Activated CD4-positive, alpha-beta T cell treated with anti-CD3 and anti-CD28 coated beads, Interleukin-2, amount 50 U/mL, for 4 hours (primary cell): ENCODE data around the gene NACAD.

ENCODE experiments used
- DNase-seq, 2 experiments: peaks; one replicate each; pipeline ENCODE4 v3.0.0-alpha.2; 2020

NACAD gene

GRCh38 chr7:45087301-45088145 is 1.2 kb downstream of the NACAD start:
- no peak for DNase-seq

- no peak for DNase-seq
Observed at GRCh38 chr7:45086331-45087065, 2.3 kb downstream of the NACAD start.

DNA sequence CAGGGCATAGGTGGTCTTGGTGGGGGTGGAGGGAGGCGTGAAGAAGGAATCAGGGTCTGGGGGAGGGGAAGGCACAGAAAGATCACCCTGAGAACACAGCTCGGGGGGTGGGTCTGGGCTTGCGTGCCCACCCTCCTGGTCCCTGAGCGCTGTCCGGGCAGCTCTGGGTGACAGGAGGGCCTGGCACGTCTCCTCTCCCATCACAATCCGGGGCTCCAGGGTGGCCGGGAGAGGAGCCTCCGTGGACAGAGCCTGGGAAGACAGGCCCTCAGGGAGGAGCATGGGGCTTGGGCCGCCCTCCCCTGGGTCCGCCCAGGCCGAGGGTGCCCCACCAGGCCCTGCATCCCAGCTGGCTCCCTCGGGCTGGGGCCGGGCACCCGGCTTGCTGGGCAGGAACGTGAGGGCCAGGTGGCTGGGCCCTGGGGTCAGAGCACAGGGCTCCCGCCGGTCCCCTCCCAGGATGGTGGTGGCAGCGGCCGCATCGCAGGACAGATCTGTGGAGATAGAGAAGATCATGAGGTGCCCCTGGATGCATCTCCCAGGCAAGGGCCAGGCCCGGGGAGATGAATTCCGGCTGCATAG is 3.1 kb downstream of the NACAD start:
- no peak for DNase-seq

- no peak for DNase-seq
Observed at GRCh38 chr7:45084901-45085618, 3.7 kb downstream of the NACAD start.

DNA sequence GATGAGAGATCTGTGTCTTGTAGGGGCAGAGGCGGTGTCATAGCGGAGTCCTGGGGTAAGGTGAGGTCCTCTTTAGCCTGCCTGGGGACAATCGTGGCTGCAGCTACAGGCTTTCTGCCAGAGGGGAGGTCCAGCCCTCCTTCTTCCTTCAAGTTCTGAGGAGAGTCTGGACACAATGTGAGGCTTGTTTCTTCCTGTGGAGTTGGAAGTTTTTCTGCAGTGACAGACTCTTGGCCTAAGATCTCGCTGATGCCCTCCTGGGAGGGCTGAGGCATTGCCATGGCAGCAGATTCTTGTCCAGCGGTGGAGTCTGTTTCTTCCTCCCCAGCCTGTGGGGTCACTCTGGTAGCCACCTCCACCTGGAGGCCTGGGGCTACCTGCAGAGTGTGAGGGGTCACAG is 4.4 kb downstream of the NACAD start:
- DNase-seq: no peak

DNA sequence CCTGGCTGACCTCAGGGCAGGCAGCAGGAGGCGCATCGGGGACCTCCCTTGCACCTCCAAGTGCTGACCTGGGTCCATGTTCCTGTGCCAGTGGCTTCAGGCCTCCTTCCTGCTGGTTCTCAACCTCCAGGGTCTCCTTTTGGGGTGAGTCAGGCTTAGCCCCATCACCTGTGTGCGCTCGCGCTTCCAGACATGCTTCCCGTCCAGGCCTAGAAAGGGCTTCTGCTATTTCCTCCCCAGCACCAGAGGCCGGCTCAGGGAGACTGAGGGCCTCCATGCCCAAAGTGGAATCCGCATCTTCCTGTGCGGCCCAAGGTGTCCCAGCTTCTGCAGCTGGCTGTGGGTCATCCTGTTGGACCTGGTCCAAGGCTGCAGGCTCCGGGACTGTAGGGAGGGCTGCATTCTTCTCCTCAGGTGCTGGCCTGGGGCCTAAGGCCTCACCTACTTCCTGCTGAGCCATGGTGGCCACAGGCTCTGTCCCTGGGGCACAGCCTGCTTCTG is 5.9 kb downstream of the NACAD start:
- DNase-seq: no peak

DNA sequence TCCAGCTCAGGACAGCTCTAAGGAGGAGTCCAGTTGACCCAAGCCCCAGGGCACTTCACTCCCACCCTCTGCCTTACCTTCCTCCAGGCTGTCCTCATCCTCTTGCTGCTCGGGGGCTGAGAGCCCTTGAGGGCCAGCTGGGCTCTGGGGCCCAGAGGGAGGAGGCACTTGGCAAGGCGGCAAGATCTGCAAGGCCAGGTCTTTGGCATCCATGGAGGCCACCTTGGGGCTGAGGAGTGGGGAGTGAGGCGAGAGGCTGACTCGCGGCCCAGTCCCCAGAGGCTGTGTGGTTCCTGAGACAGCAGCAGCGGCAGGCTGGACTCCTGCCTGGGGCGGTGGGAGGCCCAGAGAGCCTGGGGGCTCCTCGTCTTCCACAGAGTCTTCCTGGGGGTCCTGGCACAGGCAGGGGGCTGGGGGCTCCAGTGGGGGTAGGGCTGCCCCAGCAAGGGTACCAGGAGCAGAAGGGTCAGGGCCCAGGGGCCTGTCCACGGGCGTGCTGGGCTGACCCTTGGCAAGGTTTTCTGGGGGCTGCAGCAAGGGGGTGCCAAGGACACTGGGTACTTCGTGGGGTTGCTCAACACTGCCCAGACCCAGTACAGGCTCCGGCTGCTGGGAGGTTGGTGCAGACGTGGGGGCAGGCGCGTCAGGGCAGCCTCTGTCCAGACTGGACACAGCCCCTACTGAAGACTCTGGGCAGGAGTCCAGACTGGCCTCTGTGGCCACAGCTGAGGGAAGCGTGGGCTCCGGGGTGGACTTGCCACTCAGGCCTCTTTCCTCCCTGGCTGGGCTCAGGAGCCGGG is 6.5 kb downstream of the NACAD start:
- no peak for DNase-seq

- DNase-seq: no peak
Observed at GRCh38 chr7:45081670-45081974, 7.1 kb downstream of the NACAD start.

- no peak for DNase-seq
Observed at GRCh38 chr7:45080958-45081669, 7.7 kb downstream of the NACAD start.

- DNase-seq: no peak
Observed at GRCh38 chr7:45080265-45080957, 8.4 kb downstream of the NACAD start.

DNA sequence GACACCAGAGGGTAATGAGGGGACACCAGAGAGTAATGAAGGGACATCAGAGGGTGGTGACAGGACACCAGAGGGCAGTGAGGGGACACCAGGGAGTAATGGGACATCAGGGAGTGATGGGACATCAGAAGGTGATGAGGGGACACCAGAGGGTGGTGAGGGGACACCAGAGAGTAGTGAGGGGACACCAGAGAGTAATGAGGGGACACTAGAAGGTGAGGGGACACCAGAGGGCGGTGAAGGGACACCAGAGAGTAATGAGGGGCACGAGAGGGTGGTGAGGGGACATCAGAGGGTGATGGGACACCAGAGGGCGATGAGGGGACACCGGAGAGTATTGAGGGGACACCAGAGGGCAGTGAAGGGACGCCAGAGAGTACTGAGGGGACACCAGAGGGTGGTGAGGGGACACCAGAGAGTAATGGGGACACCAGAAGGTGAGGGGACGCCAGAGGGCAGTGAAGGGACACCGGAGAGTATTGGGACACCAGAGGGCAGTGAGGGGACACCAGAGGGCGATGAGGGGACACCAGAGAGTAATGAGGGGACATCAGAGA is 10.6 kb downstream of the NACAD start:
- DNase-seq: no peak

GRCh38 chr7:45077579-45077978 is 11.2 kb downstream of the NACAD start:
- no peak for DNase-seq

GRCh38 chr7:45076946-45077345 is 11.8 kb downstream of the NACAD start:
- no peak for DNase-seq

GRCh38 chr7:45075871-45076796 is 12.6 kb downstream of the NACAD start:
- DNase-seq: no peak

DNA sequence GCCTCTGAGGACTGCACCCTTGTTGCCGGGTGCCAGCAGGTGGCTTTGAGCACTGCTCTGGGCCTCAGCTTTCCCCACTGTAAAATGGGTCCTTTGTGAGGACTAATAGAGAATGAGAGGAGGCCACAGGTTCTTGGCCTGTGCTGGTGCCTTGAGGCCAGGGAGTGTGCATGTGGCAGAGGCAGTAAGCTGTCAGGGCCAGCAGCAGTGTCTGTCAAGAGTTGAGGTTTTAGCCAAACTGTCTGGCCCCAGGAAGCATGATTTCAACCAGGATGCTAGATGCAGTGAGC is 13.5 kb downstream of the NACAD start:
- no peak for DNase-seq

GRCh38 chr7:45074528-45075354 is 14.0 kb downstream of the NACAD start:
- DNase-seq: no peak

- DNase-seq: no peak
Observed at GRCh38 chr7:45073786-45074527, 14.8 kb downstream of the NACAD start.
